H9 (cell line): ENCODE results near the gene UBE2D1. TPM values are rescaled to one million over a fixed set of nuclear protein-coding genes. Genes with fewer than 3 reads are reported as not detected.

Source experiments
- DNase-seq: peaks from one replicate; pipeline ENCODE4 v3.0.0-alpha.2; 2017
- H2AFZ ChIP-seq: one replicate; pipeline ENCODE4 v1.6.1; 2013; ENCODE audit warnings: mild to moderate bottlenecking, low read length, control low read depth, moderate library complexity
- H2AK5ac ChIP-seq: 2 replicates; pipeline ENCODE4 v1.6.1; 2013; ENCODE audit warnings: low read length, control low read depth, mixed read lengths; ENCODE audit not compliant: insufficient read length
- H2BK120ac ChIP-seq: one replicate; pipeline ENCODE4 v1.6.1; 2013; ENCODE audit warnings: low read depth, mild to moderate bottlenecking, low read length, control low read depth, inconsistent platforms; ENCODE audit not compliant: poor library complexity, severe bottlenecking
- H2BK12ac ChIP-seq: 2 replicates; pipeline ENCODE4 v1.6.1; 2013; ENCODE audit warnings: low read length, control low read depth, mixed read lengths, low read depth; ENCODE audit not compliant: insufficient read length
- H2BK15ac ChIP-seq: 2 replicates; pipeline ENCODE4 v1.6.1; 2013; ENCODE audit warnings: low read depth, low read length, control low read depth
- H2BK20ac ChIP-seq: one replicate; pipeline ENCODE4 v1.6.1; 2013; ENCODE audit warnings: low read depth, mild to moderate bottlenecking, low read length, control low read depth, inconsistent platforms; ENCODE audit not compliant: poor library complexity, severe bottlenecking
- H2BK5ac ChIP-seq: 2 replicates; pipeline ENCODE4 v1.6.1; 2013; ENCODE audit warnings: low read length, control low read depth, mixed read lengths; ENCODE audit not compliant: insufficient read length
- H3K14ac ChIP-seq: 2 replicates; pipeline ENCODE4 v1.6.1; 2013; ENCODE audit warnings: low read length, control low read depth; ENCODE audit not compliant: insufficient read depth
- H3K18ac ChIP-seq: 2 replicates; pipeline ENCODE4 v1.6.1; 2013; ENCODE audit warnings: low read depth, mild to moderate bottlenecking, mixed read lengths, low read length, control low read depth; ENCODE audit not compliant: insufficient read length
- H3K23ac ChIP-seq: 2 replicates; pipeline ENCODE4 v1.6.1; 2013; ENCODE audit warnings: low read length, control low read depth, mixed read lengths, low read depth; ENCODE audit not compliant: insufficient read length
- H3K23me2 ChIP-seq: 2 replicates; pipeline ENCODE4 v1.6.1; 2013; ENCODE audit warnings: low read depth, mild to moderate bottlenecking, mixed read lengths, low read length, control low read depth; ENCODE audit not compliant: insufficient read length, poor library complexity, severe bottlenecking
- H3K27ac ChIP-seq: 2 replicates; pipeline ENCODE4 v1.5.1; 2013; ENCODE audit warnings: low read length, control low read depth, mixed read lengths, low read depth; ENCODE audit not compliant: insufficient read length
- H3K27me3 ChIP-seq: 2 replicates; pipeline ENCODE4 v1.6.1; 2013; ENCODE audit warnings: low read length, control low read depth, inconsistent platforms; ENCODE audit not compliant: insufficient read depth
- H3K4ac ChIP-seq: 2 replicates; pipeline ENCODE4 v1.6.1; 2013; ENCODE audit warnings: low read depth, mild to moderate bottlenecking, control low read depth, inconsistent platforms, low read length, moderate library complexity
- H3K4me1 ChIP-seq: 2 replicates; pipeline ENCODE4 v1.6.1; 2013; ENCODE audit warnings: low read length, control low read depth, inconsistent platforms; ENCODE audit not compliant: insufficient read depth
- H3K4me2 ChIP-seq: 2 replicates; pipeline ENCODE4 v1.6.1; 2013; ENCODE audit warnings: low read length, control low read depth, mixed read lengths; ENCODE audit not compliant: insufficient read length, insufficient read depth
- H3K56ac ChIP-seq: 2 replicates; pipeline ENCODE4 v1.6.1; 2013; ENCODE audit warnings: low read depth, mild to moderate bottlenecking, mixed read lengths, low read length, control low read depth; ENCODE audit not compliant: insufficient read length
- H3K79me1 ChIP-seq: 2 replicates; pipeline ENCODE4 v1.6.1; 2013; ENCODE audit warnings: low read depth, mild to moderate bottlenecking, moderate library complexity, low read length, control low read depth, inconsistent platforms; ENCODE audit not compliant: insufficient read depth, poor library complexity, severe bottlenecking
- H3K79me2 ChIP-seq: 2 replicates; pipeline ENCODE4 v1.6.1; 2013; ENCODE audit warnings: low read length, control low read depth, inconsistent platforms; ENCODE audit not compliant: insufficient read depth
- H3K9ac ChIP-seq: 2 replicates; pipeline ENCODE4 v1.6.1; 2013; ENCODE audit warnings: low read length, control low read depth, mixed read lengths; ENCODE audit not compliant: insufficient read length; ENCODE audit errors: extremely low read depth
- H3K9me3 ChIP-seq: one replicate; pipeline ENCODE4 v1.6.1; 2013; ENCODE audit warnings: low read depth, low read length, inconsistent platforms; ENCODE audit not compliant: control insufficient read depth
- H3T11ph ChIP-seq: one replicate; pipeline ENCODE4 v1.6.1; 2013; ENCODE audit warnings: mild to moderate bottlenecking, low read length, control low read depth, inconsistent platforms
- H4K20me1 ChIP-seq: one replicate; pipeline ENCODE4 v1.6.1; 2013; ENCODE audit not compliant: control insufficient read depth, insufficient read length, insufficient read depth
- H4K5ac ChIP-seq: 2 replicates; pipeline ENCODE4 v1.6.1; 2013; ENCODE audit warnings: low read depth, mild to moderate bottlenecking, mixed read lengths, low read length, control low read depth; ENCODE audit not compliant: insufficient read length
- H4K8ac ChIP-seq: replicated peaks from 2 replicates; pipeline ENCODE4 v1.6.1; 2013; ENCODE audit warnings: low read length, control low read depth, mixed read lengths, low read depth; ENCODE audit not compliant: insufficient read length
- H4K91ac ChIP-seq: 2 replicates; pipeline ENCODE4 v1.6.1; 2013; ENCODE audit warnings: low read depth, mild to moderate bottlenecking, moderate library complexity, mixed read lengths, low read length, control low read depth; ENCODE audit not compliant: insufficient read length
- H3K27ac Mint-ChIP-seq, 3 experiments: 2 replicates in 2 of 3; 3 replicates in 1 of 3; pipeline ENCODE4 v1.8.0; 2020 to 2021; ENCODE audit warnings: mixed read lengths in 3 of 3, mild to moderate bottlenecking in 1 of 3, moderate library complexity in 1 of 3
- H3K27me3 Mint-ChIP-seq: 2 replicates; pipeline ENCODE4 v1.8.0; 2021; ENCODE audit warnings: low read depth, mild to moderate bottlenecking, moderate library complexity, mixed read lengths
- H3K36me3 Mint-ChIP-seq, 3 experiments: 2 replicates in 2 of 3; 3 replicates in 1 of 3; pipeline ENCODE4 v1.8.0; 2020 to 2021; ENCODE audit warnings: low read depth in 3 of 3, mixed read lengths in 3 of 3; ENCODE audit not compliant: insufficient read depth in 1 of 3
- H3K4me1 Mint-ChIP-seq, 2 experiments: 2 replicates each; pipeline ENCODE4 v1.8.0; 2020; ENCODE audit warnings: mixed read lengths in 2 of 2
- H3K4me3 Mint-ChIP-seq, 2 experiments: 2 replicates in 1 of 2; 3 replicates in 1 of 2; pipeline ENCODE4 v1.8.0; 2020 to 2021; ENCODE audit warnings: mild to moderate bottlenecking in 2 of 2, mixed read lengths in 2 of 2, moderate library complexity in 1 of 2
- H3K9me3 Mint-ChIP-seq, 2 experiments: 2 replicates in 1 of 2; 3 replicates in 1 of 2; pipeline ENCODE4 v1.8.0; 2020; ENCODE audit warnings: mild to moderate bottlenecking in 2 of 2, mixed read lengths in 2 of 2, moderate library complexity in 1 of 2
- total RNA-seq: library from RNA; stranded (reverse); gene quantifications from 2 replicates; pipeline ENCODE4 v1.2.1, GENCODE V29; 2021
- TF ChIP-seq, protein P1 (sequence below): fragments of 200-600 bp; sonication (generic); conservative IDR thresholded peaks from 3 replicates; pipeline ENCODE4 v1.8.0; 2021; ENCODE audit warnings: antibody characterized with exemption, mild to moderate bottlenecking

Gene UBE2D1
- total RNA-seq, 1 experiment from 2014 or later, result 26.8 TPM

DNA sequence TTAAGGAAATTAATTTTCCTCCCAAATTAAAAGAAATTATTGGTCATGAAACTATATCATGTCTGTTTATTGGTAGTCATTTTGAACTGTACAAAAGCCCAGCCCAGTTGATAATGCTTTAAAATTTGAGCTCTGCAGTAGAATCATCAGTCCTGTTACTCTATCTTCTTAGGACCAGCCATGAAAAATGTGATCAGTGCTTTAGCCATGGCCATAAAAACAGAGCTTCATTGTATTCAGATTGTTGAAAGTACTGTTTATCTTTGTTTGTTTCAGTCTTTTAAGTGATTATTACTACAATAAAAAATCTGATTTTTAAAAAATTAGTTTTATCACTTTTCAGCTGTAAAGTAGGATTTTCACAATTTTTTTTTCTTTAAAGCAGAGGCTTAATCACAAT, 36.7 kb downstream of the UBE2D1 start:
- Histone ChIP-seq H2BK5ac (no peak overlapping the region), H4K8ac (no peak overlapping the region), H4K5ac (no peak overlapping the region), H2BK15ac (no peak overlapping the region), H3K79me2 (no peaks in the 10 kb centered on the region), H3K4me2 (no peak overlapping the region), H3K18ac (no peak overlapping the region), H3K9me3 (no peaks in the 10 kb centered on the region), H3K27ac (no peak overlapping the region), H4K20me1 (no peaks in the 10 kb centered on the region), H4K91ac (no peak overlapping the region), H3K9ac (no peak overlapping the region), H2AK5ac (no peak overlapping the region), H3K56ac (no peak overlapping the region), H3K14ac (no peak overlapping the region), H2BK12ac (no peak overlapping the region), H2BK120ac (no peak overlapping the region), H3K79me1 (no peaks in the 10 kb centered on the region), H3T11ph (no peak overlapping the region), H3K27me3 (no peaks in the 10 kb centered on the region), H3K4me1 (no peaks in the 10 kb centered on the region), H3K23me2 (no peaks in the 10 kb centered on the region), H3K23ac (no peak overlapping the region), H2AFZ (no peak overlapping the region), H3K4ac (no peak overlapping the region), H2BK20ac (no peak overlapping the region)
- no peaks in the 10 kb centered on the region for H3K36me3 Mint-ChIP-seq
- H3K9me3 Mint-ChIP-seq, result no peaks in the 10 kb centered on the region
- no peaks in the 10 kb centered on the region for H3K27me3 Mint-ChIP-seq
- H3K4me3 Mint-ChIP-seq, result no peak overlapping the region
- TF ChIP-seq, protein P1, sequence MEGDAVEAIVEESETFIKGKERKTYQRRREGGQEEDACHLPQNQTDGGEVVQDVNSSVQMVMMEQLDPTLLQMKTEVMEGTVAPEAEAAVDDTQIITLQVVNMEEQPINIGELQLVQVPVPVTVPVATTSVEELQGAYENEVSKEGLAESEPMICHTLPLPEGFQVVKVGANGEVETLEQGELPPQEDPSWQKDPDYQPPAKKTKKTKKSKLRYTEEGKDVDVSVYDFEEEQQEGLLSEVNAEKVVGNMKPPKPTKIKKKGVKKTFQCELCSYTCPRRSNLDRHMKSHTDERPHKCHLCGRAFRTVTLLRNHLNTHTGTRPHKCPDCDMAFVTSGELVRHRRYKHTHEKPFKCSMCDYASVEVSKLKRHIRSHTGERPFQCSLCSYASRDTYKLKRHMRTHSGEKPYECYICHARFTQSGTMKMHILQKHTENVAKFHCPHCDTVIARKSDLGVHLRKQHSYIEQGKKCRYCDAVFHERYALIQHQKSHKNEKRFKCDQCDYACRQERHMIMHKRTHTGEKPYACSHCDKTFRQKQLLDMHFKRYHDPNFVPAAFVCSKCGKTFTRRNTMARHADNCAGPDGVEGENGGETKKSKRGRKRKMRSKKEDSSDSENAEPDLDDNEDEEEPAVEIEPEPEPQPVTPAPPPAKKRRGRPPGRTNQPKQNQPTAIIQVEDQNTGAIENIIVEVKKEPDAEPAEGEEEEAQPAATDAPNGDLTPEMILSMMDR, result no peak
- DNase-seq, result no peak
- no peak overlapping the region for H3K27ac Mint-ChIP-seq
- no peaks in the 10 kb centered on the region for H3K4me1 Mint-ChIP-seq
